ENCODE data around the gene C20orf204. TPM values are rescaled to one million over a fixed set of nuclear protein-coding genes. Genes with fewer than 3 reads are reported as not detected.

Gene C20orf204
- total and polyA plus RNA-seq, 7 donors = 0.25 to 0.71 (median 0.52) TPM; not detected in 1

- no peak overlapping the region for H3K27ac ChIP-seq
- WGBS, 3 donors = 93 to 96% (median 95%) methylated on average over 17 of the region's 17 CpGs
- no peaks in the 10 kb centered on the region for H3K27me3 ChIP-seq (ENCODE audit: insufficient read depth in 3 of 3, low read length in 2 of 3)
- no peaks in the 10 kb centered on the region for H3K9me3 ChIP-seq
- no peak for TF ChIP-seq CTCF (IDR thresholded peaks at IDR 0.05)
- DNase-seq (no peak), ATAC-seq (no peak)
- no peak overlapping the region for H3K4me3 ChIP-seq
- peaks cover 0 to 92% of the 10 kb centered on the region in 2 donors for H3K36me3 ChIP-seq (ENCODE audit: insufficient read depth in 1 of 2, low read depth in 1 of 2)
- intact Hi-C loops (cut with DNase I) = no loop called here
- H3K4me1 ChIP-seq = no peaks in the 10 kb centered on the region
These were observed 13.2 kb upstream of the C20orf204 start for GRCh38 chr20:64022671-64023360.

DNA sequence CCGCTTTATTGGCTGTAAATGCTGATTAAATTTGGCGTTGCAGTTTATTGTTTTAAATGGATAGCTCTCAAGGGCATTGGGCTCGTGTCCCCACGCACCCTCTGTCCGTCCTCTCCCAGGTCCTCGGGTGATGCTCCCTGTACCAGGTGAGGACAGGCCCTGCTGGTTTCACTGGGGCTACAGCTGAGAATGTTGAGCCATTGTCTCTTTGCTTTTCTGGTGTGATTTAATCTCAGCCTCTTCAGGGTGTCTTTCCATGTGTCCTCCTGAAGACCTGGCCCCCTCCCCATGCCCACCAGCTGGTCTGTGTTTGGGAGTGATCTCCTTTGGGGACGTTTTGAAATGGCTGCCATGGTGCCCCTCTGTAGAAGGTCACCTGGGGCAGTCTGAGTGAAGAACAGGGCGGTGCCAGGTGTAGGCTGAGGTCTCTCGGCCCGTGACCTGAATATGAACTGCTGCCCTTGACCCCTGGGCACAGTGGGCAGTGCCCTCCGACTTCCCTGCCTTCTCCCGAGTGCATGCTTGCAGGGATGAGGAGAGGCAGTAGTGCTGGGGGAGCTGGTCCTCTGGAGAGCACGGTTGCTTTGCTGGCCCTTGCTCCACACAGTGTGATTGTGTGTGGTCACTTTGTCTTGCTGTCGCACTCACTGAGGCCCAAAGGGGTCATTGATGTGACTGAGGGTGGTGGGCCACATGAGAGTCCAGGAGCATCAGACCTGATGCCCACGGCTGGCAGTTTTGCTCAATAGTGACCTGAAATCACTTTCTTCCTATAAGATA is 12.4 kb upstream of the C20orf204 start:
- peaks cover 0 to 92% of the 10 kb centered on the region in 2 donors for H3K36me3 ChIP-seq (ENCODE audit: insufficient read depth in 1 of 2, low read depth in 1 of 2)
- 88 to 92% (median 90%) methylated on average over 15 of the region's 15 CpGs for whole genome bisulfite sequencing, 3 donors
- H3K27me3 ChIP-seq (ENCODE audit: insufficient read depth in 3 of 3, low read length in 2 of 3) = no peaks in the 10 kb centered on the region
- no peaks in the 10 kb centered on the region for H3K9me3 ChIP-seq
- intact Hi-C loops (cut with DNase I) = no loop called here
- ATAC-seq (no peak), DNase-seq (no peak)
- H3K4me3 ChIP-seq = no peak overlapping the region
- H3K27ac ChIP-seq = no peak overlapping the region
- H3K4me1 ChIP-seq = no peaks in the 10 kb centered on the region
- TF ChIP-seq CTCF (IDR thresholded peaks at IDR 0.05) = no peak

DNA sequence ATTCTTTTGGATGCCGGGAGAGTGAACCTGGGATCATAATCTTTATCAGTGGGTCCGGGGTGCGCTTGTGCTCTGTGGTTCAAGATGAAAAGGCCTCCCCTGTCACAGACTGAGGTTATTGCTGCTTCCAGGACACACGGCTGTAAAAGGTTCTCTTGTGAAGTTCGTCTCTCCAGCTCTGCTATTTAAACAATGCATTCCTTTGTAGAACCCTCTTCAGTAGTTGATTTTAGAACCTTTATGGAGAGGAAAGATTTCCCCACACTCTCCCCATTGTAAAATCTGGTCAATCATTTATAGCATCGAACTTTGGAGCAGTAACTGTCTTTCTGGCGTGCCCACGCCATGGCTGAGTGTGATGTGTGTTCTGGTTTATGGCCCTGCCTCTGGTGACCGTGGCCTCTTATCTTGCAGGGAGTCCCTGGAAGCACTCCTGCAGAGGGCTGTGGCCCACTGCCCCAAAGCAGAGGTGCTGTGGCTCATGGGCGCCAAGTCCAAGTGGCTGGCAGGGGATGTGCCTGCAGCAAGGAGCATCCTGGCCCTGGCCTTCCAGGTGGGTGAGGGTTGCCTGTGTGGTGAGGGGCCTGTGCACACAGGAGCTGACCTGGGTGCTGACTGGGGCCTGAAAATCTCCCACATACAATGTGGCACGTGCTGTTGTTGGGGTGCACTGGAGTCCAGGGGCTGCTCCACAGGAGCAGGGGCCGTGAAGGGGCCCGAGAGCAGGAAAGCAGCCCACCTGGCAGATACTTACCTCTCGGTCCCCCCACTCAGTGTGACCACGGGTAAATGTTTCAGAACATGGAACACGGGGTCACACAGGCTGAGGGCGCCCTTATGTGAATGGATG is 11.6 kb upstream of the C20orf204 start:
- H3K27ac ChIP-seq = no peak overlapping the region
- no peaks in the 10 kb centered on the region for H3K4me1 ChIP-seq
- H3K9me3 ChIP-seq = no peaks in the 10 kb centered on the region
- intact Hi-C loops (cut with DNase I) = no loop called here
- ATAC-seq (no peak), DNase-seq (no peak)
- no peak for TF ChIP-seq CTCF (IDR thresholded peaks at IDR 0.05)
- H3K36me3 ChIP-seq (ENCODE audit: insufficient read depth in 1 of 2, low read depth in 1 of 2) = peaks cover 0 to 92% of the 10 kb centered on the region in 2 donors
- H3K4me3 ChIP-seq = no peak overlapping the region
- WGBS, 3 donors = 92 to 95% (median 93%) methylated on average over 17 of the region's 17 CpGs
- H3K27me3 ChIP-seq (ENCODE audit: insufficient read depth in 3 of 3, low read length in 2 of 3) = no peaks in the 10 kb centered on the region

DNA sequence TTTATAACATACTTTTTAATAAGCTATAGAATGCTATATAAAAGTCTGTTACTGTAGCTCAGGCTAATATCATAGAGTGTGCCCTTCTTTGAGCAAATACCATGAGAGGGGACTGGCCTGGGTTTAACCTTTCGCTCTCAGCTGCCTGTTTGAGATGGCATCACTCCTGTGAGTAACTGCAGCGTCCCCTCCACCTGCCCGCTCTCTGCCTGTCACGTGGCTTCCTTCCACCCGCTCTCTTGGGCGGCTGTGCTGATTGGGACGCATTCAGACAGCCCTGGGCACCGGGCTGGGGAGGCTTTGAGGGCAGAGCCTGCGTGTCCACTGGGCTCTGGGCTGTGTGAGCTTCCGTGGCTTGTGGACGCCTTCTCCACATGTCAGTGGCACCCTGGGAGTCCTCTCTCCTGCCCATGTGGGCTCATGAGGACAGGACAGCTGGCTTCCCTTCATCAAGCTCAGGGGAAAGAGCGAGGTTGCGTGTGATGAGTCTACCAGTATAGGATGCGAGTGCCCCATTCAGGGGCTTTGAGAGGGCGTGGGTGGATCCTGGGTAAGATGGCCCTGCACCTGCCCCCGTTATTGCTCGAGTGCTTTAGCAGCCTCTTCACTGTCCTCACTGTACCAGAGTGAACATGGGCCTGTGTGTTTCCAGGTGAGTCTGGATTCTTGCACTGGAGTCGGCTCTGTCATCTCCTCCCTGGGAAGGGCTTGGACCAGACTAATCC is 10.7 kb upstream of the C20orf204 start:
- H3K4me3 ChIP-seq = no peak overlapping the region
- ATAC-seq (no peak), DNase-seq (no peak)
- TF ChIP-seq CTCF (IDR thresholded peaks at IDR 0.05) = no peak
- peaks cover 0 to 92% of the 10 kb centered on the region in 2 donors for H3K36me3 ChIP-seq (ENCODE audit: insufficient read depth in 1 of 2, low read depth in 1 of 2)
- H3K4me1 ChIP-seq = no peaks in the 10 kb centered on the region
- WGBS, 3 donors = 95 to 98% (median 95%) methylated on average over 18 of the region's 18 CpGs
- no peaks in the 10 kb centered on the region for H3K9me3 ChIP-seq
- no peaks in the 10 kb centered on the region for H3K27me3 ChIP-seq (ENCODE audit: insufficient read depth in 3 of 3, low read length in 2 of 3)
- H3K27ac ChIP-seq = no peak overlapping the region
- intact Hi-C loops (cut with DNase I) = no loop called here
